AG04450 (cell line): ENCODE measurements around the gene BECN2. TPM values are rescaled to one million over a fixed set of nuclear protein-coding genes. Genes with fewer than 3 reads are reported as not detected.

ENCODE experiments used
- CTCF ChIA-PET: fragments of 300-600, 350-600 bp; formaldehyde crosslinking; extraction: SDS; loops from one replicate; lab custom pipeline; 2022; ENCODE audit warnings: antibody characterized with exemption, inconsistent platforms; lab: Charles Lee
- POLR2A ChIA-PET: fragments of 350-600 bp; formaldehyde crosslinking; extraction: SDS; loops from one replicate; lab custom pipeline; 2021; ENCODE audit warnings: antibody characterized with exemption, inconsistent platforms; lab: Yijun Ruan, JAX
- DNase-seq: peaks from one replicate; pipeline ENCODE4 v3.0.0-alpha.2; 2011; ENCODE audit warnings: low read depth, low spot score
- H3K27ac ChIP-seq: one replicate; pipeline ENCODE4 v1.5.1; 2012; ENCODE audit warnings: low read depth, low read length, control low read depth
- H3K27me3 ChIP-seq: one replicate; pipeline ENCODE4 v1.6.0; 2012; ENCODE audit warnings: low read length; ENCODE audit not compliant: control insufficient read depth, insufficient read depth
- H3K4me3 ChIP-seq: 2 replicates; pipeline ENCODE4 v1.5.1; 2011; ENCODE audit warnings: mild to moderate bottlenecking, low read depth, low read length, control low read depth
- H3K9me3 ChIP-seq: 2 replicates; pipeline ENCODE4 v1.5.1; 2012; ENCODE audit warnings: low read length; ENCODE audit not compliant: control insufficient read depth, insufficient read depth
- CTCF ChIP-seq: IDR thresholded peaks from 2 replicates; pipeline ENCODE4 v1.5.1; 2011; ENCODE audit warnings: low read depth, low read length, control low read depth, inconsistent platforms
- polyA plus RNA-seq: library from polyadenylated mRNA; depleted of rRNA; stranded (reverse); fragments of >200 nt; gene quantifications from 2 replicates; pipeline ENCODE4 v1.2.3, GENCODE V29; 2011

The BECN2 gene
- polyA plus RNA-seq, 1 experiment, result not detected

- no peak overlapping the region for H3K4me3 ChIP-seq
- H3K9me3 ChIP-seq, result no peaks in the 10 kb centered on the region; the same call in 1 of the 2 replicates
- ChIA-PET POLR2A (no interaction called here), CTCF (no interaction called here)
- TF ChIP-seq CTCF, result no peak
- no peak overlapping the region for H3K27ac ChIP-seq
- DNase-seq, result no peak
- H3K27me3 ChIP-seq, result no peaks in the 10 kb centered on the region
These were observed 22.7 kb upstream of the BECN2 start for GRCh38 chr1:241934866-241935265.

- ChIA-PET CTCF (no interaction called here), POLR2A (no interaction called here)
- Histone ChIP-seq H3K27me3 (no peaks in the 10 kb centered on the region), H3K9me3 (no peaks in the 10 kb centered on the region), H3K27ac (no peak overlapping the region), H3K4me3 (no peak overlapping the region)
- TF ChIP-seq CTCF, result no peak
- no peak for DNase-seq
These were observed 17.8 kb upstream of the BECN2 start for GRCh38 chr1:241939798-241940197.

GRCh38 chr1:241942738-241943137 is 14.8 kb upstream of the BECN2 start:
- DNase-seq, result no peak
- TF ChIP-seq CTCF, result no peak
- POLR2A ChIA-PET, result no interaction called here
- CTCF ChIA-PET, result no interaction called here
- Histone ChIP-seq H3K27me3 (no peaks in the 10 kb centered on the region), H3K27ac (no peak overlapping the region), H3K9me3 (no peaks in the 10 kb centered on the region), H3K4me3 (no peak overlapping the region)

- POLR2A ChIA-PET, result no interaction called here
- Histone ChIP-seq H3K27ac (no peak overlapping the region), H3K4me3 (no peak overlapping the region), H3K9me3 (no peaks in the 10 kb centered on the region), H3K27me3 (no peaks in the 10 kb centered on the region)
- CTCF ChIA-PET, result no interaction called here
- no peak for DNase-seq
- no peak for TF ChIP-seq CTCF
These were observed 13.3 kb upstream of the BECN2 start for GRCh38 chr1:241944300-241944699.

GRCh38 chr1:241947354-241947753 is 10.2 kb upstream of the BECN2 start:
- no peak for DNase-seq
- POLR2A ChIA-PET, result no interaction called here
- no peak for TF ChIP-seq CTCF

More at GRCh38 chr1:241947354-241947753, 10.2 kb upstream of the BECN2 start:
- Histone ChIP-seq H3K4me3 (no peak overlapping the region), H3K27ac (no peak overlapping the region), H3K9me3 (no peaks in the 10 kb centered on the region; the same call in 1 of the 2 replicates), H3K27me3 (no peaks in the 10 kb centered on the region)
- CTCF ChIA-PET, result no interaction called here
